NCI-H187 (cell line): ENCODE measurements around the gene SLC39A7.

Source experiments
- DNase-seq, 2 experiments: peaks; one replicate each; lab custom pipeline; 2025; lab: John Stamatoyannopoulos, UW

The SLC39A7 gene

GRCh38 chr6:33236852-33237251 is 36.2 kb downstream of the SLC39A7 start:
- no peak for DNase-seq

GRCh38 chr6:33237741-33238140 is 37.1 kb downstream of the SLC39A7 start:
- DNase-seq: no peak

GRCh38 chr6:33241968-33242367 is 41.3 kb downstream of the SLC39A7 start:
- no peak for DNase-seq

- DNase-seq: no peak
These were observed 42.8 kb downstream of the SLC39A7 start for GRCh38 chr6:33243476-33243875.

GRCh38 chr6:33247977-33248642 is 47.4 kb downstream of the SLC39A7 start:
- peak; percentile 75 to 92 for DNase-seq

DNA sequence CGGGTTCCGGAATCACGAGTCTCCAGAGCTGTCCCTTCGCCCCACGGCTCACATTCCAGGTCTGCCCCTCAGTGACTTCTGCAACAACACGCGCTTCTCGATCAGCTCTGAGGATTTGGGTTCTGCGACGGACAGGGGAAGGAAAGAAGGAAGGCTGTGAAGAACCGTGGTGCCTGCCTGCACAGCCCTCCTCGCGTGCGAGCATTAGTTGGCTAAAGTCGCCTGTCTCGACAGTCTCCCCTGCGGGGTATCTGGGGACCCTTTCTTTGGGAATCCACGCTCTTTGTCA is 47.9 kb downstream of the SLC39A7 start:
- DNase-seq: no peak

DNA sequence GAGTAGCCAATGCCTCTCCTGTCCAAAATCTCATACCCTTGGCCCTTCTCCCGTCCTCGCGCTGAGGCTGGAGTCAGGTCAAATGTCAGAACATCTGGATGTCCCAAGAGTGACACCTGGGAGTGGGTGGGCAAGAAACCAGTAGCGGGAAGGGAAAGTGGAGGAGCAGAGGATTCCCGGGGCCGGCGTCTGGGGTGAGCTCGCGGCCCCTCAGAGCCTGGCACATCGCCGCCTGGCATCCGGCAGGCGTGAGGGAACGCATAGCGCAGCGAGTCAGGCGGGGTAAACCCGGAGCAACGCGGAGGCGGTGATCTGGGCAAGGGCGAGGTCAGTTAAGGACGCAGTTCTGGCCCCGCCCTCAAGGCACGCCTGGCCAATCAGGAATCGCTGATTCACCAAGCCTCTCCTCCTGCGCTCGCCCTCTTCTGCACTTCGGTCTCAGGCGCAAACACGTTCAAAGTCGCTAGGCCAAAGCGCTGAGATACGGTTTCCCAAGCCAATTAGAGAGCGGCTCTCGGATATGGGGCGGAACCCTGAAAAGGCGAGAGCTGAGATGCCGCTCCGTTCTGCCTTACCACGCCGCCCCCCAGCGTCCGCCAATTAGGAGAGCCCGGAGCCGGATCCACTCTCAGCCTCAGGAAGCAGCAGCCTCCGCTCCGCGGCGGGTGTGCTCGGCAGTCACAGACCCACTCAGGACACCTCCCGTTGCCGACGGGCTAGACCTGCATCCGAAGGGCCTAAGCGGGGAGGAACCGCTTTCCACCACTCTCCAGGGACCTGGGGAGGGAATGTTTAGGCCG is 48.5 kb downstream of the SLC39A7 start:
- peak; percentile 94 to 95 for DNase-seq

GRCh38 chr6:33249732-33250630 is 49.3 kb downstream of the SLC39A7 start:
- no peak for DNase-seq

DNA sequence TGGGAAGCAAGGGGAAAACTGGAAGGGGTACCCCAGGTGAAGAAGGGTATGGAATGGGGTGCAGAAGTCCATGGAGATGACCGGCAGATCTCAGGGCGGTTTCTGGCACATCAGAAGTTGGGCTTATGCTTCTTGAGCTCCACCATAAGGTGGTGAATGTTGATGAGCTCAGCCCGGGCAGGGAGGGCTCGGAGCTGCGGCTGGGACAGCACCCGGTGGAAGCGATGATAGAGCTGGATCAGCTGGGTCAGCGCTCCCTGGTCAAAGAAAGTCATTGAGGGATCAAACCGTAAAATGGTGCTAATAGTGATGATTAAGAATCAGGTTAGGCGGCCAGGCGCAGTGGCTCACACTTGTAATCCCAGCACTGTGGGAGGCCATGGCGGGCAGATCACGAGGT is 50.1 kb downstream of the SLC39A7 start:
- DNase-seq: no peak

DNA sequence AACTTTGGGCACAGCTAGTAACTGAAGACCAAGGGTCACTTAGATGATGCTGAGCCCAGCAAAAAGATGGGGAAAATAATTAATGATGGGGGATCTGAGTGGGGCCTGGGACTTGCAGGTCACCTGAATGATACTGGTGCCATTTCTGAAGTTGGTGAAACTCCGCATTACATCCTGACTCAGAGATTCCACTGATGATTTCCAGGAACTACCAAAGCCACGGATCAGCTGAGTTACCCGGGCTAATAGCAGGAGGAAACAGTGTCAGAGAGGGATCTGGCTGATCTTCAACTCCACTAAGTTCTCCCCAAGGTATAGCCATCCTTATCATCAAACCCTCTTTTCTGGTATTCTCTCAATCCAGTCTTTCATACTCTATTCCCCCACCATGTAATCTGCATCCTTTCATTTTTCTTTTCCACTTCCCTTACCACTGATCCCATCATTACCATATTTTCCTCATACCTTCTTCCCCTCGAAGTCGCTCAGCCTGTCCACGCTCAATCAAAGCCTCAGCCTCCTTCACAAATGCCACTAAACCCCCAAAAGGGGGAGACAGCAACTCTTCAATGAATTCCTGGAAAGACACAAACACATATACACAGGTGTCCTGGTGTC is 50.8 kb downstream of the SLC39A7 start:
- DNase-seq: no peak

DNA sequence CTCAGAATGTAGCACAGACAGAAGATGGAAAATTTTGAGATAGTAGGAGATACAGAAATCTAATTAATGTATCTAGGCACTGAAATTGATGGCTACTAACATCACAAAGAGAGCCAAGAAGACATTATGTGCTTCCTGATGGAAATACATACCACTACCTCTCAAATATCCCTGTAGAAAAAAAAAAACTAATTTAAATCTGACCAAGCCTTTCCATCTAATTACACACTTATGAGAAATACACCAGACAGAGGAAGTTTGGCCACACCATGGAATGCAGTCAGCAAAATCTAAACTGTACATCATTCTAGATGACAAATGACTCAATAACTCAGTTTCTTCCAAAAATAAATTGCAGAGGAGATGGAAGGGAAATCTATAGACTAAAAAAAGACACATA is 52.1 kb downstream of the SLC39A7 start:
- DNase-seq: no peak
